Measurements from ENCODE around the gene ROPN1L.

ROPN1L gene

DNA sequence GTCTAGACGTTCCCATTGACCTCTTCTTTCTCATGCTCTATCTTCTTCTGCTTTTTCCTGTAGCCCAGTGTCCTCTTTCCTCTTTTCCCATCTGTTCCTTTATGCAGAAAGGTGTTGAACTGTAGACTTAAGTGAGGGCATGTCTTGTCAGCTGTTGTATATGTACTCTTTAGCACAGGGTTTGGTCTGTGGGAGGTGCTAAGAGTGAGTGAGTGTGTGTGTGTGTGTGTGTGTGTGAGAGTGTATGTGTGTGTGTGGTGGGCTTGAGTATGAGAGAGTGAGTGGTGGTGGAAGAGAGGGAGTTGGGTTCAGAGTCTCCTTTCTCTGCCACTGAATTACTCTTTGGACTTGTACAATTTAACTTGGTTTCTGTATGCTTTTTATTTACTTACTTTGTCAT is 10.3 kb upstream of the ROPN1L start:
- no peak for DNase-seq

DNA sequence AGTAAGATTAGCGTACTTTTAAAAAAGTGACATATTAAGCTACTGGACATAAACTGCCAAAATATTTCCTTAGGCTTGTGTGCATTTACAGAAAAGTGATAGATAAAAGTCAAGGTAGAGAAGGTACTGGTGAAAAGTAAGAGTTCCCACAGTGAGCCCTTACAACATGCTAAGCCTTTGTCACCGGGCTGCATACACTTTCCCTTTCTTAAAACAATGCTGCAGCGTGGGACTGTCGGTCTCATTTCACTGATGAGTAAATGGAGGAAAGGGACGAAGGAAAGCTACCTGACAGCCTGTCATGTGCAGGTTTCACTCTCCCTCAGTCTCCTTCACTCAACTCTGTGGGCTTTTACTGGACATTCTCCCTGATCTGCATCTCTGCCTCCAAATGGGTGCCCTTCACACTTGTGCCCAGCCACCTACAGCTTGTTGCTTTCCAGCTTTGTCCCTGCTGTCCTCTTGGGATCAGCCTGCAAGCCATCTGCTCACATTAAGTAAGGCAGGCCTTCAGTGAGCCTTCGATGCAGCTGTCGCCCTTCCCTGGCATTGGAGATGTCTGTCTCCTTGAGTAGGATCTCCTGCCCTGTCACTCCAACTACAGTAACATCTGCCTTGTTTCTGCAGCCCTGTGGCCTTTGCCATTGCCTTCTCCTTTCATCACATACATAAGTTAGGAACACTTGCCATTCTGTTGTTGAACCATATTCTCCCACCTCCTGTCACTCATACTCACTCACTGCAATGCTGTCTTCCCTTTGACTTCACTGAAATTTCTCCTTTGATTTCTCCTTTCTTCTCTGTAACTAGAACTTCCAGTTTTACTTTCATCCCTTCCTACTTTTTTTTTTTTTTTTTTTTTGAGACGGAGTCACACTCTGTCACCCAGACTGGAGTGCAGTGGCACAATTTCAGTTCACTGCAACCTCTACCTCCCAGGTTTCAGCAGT is 9.3 kb upstream of the ROPN1L start:
- no peak for DNase-seq

DNA sequence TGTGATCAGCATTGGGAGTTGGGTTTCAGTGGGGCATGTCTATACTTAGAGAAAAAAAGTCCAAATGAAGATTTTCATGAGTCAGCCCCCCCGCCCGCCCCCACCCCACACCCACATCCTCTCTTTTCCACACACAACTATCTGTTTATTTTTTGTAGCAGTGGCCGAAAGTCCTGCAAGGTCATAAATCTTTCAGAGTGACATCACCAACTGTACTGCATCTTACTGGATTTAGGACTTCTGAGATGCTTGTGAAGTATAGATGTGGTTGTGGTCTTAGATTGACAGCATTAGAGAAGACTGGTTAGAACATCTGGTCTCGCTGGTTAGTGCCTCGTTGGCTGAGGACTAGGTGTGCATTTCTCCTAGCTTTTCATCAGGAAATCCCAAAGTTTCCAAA is 7.3 kb upstream of the ROPN1L start:
- DNase-seq: no peak

DNA sequence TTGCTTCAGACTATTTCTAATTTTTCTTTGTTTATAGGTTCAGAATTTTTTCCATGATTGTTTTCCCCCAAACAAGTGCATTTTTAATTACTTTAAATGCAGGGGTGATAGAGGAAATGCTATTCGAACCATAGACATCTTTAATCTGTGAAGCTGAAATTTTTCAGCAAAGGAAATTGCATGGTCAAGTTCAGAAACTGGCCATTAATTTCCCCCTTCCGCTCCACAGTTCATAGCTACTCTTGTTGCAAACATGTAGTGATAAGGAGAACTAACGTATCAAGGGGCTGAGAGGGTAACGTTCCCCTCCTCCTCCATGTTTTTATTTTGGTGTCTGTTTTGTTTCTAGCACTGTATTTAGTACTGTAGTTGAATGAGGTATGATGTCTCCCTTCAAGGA is 3.4 kb upstream of the ROPN1L start:
- DNase-seq: no peak

DNA sequence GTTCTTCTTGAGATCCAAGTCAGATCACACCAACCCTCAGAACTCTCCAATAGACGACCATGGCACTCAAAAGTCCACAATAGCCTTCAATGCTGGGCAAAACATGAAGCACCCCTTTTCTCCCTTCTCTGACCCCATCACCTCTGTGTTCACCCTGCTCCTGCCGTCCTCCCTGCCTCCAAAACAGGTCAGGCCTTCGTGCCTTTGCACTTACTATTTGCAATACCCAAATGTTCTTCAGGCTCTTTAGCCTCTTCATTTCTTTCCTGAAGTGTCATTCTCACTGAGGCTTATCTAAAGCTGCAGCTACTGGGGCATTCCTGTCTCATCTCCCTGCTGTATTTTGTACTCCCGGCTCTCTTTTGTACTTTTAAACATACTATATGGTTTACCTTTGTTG is 2.0 kb upstream of the ROPN1L start:
- DNase-seq: no peak

DNA sequence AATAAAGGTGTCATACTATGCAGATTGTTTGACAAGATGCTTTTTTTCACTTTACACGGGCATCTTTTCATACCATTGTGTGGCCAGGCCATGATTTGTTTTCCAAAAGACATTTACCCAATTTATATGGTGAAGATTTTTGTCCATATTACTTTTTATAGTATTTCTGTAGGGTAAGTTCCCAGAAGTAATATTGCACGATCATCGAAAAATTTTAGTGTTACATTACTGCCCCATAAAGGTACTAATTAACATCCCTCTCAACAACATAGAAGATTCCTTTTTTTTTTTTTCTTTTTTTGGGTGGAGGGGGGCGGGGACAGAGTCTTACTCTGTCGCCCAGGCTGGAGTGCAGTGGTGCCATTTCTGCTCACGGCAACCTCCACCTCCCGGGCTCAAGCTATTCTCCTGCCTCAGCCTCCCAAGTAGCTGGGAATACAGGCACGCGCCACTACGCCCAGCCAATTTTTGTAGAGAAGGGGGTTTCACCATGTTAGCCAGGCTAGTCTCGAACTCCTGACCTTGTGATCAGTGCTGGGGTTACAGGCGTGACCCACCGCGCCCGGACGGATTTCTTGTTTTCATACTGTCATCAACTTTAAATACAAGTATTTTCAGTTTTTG is 1.2 kb upstream of the ROPN1L start:
- DNase-seq: no peak

DNA sequence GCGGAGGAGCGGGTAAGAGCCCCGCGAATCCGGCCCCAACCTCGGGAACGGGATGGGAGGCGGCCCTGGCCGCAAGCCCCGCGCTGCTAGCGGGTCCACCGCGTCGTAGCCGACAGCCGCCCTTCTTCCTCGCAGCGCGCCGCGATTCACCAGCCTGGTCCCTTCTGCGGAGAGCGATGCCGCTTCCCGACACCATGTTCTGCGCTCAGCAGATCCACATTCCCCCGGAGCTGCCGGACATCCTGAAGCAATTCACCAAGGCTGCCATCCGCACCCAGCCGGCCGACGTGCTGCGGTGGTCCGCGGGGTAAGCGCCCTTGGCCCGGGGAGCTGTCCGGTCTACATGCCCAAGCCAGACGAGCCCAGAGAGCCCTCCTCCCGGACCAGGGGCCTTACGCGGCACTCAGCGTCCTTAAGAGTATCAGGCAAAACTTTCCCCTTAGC is 335 bp downstream of the ROPN1L start:
- DNase-seq: no peak

DNA sequence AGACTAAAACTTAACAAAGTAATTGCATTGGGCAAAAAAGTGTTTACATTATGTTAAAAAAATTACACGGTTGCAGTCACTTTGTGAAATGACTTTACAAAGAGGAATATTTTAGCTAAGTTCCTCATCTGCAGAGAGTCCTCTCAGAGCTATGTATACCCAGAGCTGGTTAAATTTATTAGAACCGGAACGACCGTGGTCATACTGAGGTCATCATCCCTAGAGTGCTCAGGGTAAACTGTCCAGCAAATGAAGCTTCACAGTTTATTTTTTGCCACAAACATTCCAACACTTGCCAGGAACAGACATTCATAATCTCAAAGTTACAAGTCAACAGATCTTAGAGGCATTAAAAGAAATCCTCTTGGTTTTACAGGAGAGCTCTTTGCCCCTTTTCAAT is 897 bp downstream of the ROPN1L start:
- no peak for DNase-seq

DNA sequence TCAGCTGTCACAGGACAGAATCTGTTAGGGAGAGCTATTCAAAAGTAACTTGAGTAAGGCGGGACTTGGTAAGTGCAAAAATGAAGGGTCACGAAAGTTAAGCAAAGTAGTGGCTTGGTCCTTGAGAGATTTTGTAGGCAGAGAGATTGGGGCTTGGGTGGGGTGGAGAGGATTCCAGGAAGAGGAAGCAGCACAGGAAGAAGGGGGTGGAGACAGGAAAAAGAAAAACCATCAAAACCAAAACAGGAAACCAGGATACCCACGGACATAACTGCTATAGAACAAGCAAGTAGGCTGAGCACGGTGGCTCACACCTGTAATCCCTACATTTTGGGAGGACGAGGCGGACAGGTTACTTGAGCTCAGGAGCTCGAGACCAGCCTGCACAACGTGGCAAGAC is 3.7 kb downstream of the ROPN1L start:
- DNase-seq: no peak

DNA sequence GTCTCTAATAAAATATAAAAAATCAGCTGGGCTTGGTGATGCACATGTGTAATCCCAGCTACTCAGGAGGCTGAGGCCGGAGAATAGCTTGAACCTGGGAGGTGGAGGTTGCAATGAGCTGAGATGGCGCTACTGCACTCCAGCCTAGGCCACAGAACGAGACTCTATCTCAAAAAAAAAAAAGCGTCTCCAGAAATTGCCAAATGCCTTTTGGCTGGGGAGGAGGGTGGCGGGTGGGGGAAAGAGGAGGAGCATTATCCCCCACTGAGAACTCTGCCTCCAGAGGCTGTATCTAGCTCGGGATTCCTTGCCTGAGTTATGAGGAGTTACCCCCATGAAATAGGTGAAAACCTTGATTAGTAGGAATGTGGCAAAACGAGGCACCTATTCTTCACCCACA is 4.8 kb downstream of the ROPN1L start:
- no peak for DNase-seq

DNA sequence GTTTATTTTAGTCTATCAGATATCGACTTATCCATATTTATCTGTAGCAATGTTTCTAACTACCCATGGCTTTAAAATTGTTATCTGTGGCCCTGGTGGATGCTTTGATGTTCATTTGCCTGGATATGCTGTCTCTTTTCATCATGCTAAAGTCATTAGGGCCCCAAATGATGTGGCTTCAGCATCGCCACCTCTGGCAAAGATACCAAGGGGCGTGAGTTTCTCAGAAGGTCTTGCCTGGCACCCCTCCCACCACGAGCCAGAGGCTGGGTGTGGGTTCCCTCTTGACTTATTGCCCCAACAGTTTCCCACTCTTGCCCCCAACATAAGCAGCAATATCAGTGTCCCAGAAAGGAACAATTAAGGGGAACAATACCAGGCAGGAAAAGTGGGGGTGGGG is 5.4 kb downstream of the ROPN1L start:
- no peak for DNase-seq

DNA sequence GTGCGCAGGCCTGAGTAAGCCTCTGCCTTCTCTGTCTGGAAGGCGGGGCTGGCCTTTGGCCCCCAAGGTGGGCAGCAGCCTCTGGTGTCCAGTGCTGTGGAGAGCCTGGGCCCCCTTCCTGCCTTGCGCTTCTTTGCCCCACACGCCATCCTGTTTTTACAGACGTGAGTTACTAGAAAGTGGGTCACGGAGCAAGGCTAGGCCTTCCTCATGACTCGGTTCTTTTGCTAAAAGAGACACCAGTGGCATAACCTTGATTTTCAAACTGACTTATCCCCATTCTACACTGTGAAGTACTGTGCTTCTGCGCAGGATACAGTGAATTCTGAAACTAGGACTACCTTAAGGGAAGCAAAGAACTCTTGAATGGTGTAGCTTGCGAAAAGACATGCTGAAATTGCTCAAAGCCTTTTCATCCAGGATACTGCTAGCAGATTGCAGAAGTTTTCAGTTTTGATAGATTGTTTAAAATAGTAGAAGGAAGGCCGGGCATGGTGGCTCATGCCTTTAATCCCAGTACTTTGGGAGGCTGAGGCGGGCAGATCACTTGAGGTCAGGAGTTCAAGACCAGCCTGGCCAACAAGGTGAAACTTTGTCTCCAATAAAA is 7.2 kb downstream of the ROPN1L start:
- DNase-seq: no peak

DNA sequence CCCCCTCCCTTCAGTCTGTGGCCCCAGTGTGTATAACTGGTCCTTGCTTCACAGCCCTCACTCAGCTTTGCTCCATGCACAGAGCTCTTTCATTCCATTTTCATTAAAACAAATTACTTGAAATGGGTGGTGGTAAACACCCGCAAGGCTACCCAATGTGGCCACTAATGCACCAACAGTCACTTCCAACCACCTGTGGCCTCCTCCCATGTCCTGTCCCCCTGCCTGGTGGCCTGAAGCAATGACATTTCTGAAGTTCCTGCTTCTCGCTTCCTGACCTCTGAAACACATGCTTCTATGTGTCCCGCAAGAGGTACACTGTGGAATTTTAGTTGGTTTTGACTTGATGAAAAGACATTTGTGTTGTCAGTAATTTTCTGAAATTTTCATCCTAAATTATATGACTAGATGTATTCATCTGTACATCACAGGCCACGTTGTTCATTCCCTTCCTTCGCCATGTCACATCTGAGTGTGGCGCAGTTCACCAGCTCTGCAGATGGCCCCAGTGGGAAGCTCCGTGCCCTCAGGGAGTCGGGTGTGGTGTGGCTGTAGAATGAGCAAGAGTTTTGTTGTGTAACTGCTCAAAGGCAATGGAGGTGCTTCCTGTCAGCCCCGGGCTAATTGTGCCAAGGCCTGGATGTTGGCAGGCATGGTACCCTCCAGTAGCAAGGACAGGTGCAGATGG is 9.6 kb downstream of the ROPN1L start:
- DNase-seq: no peak

DNA sequence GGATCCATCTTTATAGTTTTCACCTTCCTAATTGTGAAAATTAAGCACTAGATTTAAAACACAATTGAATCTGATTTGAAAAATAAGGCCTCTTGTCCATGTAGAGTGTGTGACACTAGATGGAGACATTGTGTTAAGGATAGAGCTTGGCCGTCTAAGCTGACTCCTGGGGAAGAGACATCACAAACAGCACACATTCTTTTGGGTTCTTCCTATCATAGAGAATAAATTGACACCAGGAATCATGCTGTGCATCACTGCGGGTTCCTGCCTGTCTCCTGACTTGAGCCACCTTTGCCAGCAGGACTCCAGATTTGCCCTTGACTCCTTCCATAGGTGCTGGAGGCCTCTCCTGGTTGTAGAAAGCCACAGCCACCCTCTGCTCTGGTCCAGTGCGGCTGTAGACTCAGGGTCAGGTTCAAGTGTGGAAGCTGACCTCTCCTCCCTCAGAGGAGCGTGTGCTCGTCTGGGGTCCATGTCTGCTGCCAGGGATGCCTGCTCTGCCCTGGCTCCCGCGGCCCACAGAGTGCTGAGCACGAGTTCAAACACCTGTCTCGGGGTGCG is 11.2 kb downstream of the ROPN1L start:
- DNase-seq: no peak

DNA sequence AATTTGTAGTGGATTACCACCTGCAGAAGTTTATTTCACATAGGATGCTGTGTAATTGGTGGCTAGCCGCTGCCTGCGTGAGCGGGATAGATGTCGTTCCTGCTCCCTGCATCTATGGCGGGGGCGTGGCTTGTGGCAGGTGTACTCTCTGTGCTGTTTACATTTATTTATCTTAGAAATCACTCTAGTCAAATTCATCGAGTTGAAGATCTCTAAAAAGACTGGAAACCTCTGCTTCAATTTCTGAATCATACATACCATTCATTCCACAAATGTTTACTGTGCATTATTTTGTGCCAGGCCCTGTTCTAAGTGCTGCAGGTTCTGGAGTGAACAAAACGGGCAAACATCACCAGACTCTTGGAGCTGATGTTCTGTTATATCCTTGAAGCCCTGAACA is 11.9 kb downstream of the ROPN1L start:
- no peak for DNase-seq

DNA sequence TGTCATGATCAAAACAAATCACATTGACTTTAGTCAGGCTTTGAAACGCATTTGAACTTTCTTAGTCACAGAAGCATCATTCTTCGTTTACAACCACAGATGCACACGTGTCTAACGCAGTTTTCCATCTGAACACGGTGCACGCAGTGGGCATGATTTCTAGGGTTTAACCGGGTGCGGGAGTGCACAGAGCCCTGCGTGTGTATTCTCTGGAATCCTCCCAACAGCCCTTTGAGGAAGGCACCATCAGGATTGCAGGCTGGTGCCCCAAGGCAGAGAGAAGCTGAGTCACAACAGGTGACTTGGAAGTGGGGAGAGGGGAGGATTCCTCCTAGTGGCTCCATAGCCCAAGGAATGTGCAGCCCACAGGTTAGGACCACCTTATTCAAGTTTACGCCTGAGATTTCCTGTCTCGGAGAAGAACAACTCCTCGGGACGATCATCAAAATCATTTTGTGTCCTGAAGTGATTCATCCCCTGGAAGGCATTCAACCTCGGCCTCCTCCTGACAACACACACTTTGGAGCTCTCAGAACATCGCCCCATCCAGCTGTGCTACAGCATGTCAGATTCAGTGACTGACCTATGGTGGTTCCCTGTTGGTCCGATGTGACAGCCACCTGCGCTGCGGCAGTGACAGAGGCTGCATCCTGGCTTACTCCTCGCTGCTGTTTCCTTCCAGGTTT is 13.1 kb downstream of the ROPN1L start:
- DNase-seq: no peak

DNA sequence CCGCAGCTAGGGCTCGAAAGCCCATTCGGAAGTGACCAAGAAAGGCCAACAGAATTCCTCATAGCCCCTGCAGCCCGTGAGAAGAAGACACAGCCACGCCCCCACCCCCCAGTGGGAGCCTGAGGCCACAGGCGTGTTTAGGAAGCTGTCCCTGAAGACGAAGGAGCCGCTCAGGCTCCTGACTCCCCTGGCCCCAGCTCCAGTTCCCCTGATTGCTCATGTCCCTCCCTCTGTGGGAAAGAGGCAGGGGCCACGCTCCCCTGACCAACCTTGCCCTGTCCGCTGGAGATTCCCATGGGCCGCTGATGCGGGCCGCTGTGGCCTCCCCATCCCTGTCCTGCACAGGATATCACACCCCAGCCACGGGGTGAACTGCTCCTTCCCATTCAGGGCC is 13.6 kb downstream of the ROPN1L start:
- no peak for DNase-seq

DNA sequence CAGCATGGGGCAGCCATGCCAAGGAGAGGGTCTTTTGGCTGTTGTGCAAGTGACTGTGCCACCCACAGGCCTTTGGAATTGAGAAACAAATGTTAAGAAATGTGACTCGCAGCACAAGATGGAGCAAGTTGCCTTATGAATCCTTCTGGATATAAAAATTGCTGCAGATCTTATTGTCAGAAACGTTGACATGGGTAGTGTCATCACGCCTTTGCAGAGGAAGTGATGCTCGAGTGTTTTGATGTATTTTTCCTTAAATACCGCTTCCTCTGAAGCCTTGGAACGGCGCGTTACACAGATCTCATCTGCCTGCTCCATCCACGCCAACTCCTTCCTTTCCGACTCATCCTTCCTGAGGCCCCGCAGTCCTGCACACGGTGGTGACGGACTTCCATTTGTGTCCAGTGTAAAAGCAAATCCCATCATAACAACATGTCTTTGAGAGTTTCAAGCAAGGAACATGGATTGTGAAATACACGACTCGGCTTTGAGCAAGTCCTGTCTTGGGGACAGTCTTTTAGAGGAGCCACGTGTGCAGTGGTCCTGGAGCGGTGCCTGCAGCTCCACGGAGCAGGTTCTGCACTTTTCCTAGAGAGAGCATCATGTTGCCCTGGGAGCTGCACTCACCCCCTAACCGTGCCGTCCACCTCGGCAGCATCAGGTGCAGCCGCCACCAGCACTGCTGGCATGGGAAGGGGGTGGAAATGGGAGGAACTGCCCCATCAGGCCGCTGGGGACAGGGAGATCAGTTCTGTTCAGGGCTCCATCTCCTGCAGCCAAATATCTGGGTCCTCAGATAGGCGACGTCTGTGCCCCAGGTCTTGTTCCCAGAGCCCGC is 15.1 kb downstream of the ROPN1L start:
- DNase-seq: no peak

DNA sequence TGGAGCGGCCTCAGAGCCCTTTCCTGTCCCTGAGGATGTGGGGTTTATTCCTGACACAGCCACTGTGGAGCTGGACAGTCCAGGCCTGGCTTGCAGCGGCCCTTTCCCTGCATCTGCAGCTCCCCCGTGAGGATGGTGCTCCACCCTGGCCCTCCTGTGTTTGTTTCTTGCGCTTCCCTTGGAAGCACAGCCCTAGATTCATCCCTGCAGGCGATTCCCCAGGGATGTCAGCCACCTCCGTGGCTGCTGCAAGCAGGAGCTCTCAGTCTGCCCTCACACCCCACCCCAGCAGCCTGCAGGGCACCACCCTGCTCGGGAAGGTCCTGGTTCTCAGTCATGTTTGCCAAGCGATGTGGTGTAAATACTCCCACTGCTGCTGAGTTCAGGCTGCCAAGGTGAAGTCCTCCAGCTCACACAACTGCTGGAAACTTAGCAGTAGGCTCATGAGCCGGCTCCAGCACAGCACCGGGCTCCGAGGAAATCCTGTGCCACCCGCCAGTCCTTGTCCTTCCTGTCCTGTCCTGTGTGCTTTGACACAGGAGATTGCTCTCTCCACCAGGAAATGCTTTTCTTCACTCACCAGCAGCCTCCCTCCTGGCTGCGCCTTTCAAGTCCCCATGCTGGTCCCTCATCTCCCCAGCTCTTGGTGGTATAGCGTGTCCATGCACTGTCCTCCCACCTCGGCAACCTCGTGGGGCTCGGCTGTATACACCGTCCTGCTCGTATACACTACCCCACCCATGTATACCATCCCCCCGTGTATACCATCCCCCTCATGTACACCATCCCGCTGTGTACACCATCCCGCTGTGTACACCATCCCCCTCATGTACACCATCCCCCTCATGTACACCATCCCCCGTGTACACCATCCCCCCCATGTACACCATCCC is 16.2 kb downstream of the ROPN1L start:
- no peak for DNase-seq

Data from left hindlimb (tissue), 1 donor.